Activated CD4-positive, alpha-beta T cell treated with anti-CD3 and anti-CD28 coated beads, Interleukin-2, amount 50 U/mL, for 1 hour (primary cell): ENCODE data around the gene MTIF3.

ENCODE experiments used
- DNase-seq: peaks from one replicate; pipeline ENCODE4 v3.0.0-alpha.2; 2020

Gene MTIF3

DNA sequence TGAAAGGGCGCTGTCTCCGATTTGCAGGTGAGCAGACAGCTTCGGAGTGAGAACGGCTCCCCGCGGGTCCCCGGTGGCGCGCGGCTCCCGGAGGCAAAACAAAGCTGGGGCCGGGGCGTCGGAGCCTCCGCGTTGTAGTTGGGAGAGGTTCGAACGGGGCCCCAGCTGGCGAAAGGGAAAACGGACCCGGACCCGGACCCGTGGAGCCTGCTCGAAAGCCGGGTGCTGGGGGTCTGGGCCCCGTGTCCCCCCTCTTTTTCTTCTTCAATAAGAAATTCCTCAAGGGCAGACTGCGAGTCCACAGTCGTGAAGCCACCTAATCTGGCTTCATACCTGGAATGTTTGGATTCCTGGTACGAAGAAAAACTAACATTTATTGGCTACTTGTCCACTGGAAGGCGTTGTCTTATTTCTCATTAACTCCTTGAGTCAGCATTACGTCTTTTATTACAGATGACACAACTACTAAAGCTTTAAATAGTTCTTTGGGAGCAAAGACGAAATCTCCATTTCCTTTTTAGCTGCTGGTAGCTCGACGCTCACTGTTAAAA, 632 bp upstream of the MTIF3 start:
- DNase-seq = peak; percentile 40

DNA sequence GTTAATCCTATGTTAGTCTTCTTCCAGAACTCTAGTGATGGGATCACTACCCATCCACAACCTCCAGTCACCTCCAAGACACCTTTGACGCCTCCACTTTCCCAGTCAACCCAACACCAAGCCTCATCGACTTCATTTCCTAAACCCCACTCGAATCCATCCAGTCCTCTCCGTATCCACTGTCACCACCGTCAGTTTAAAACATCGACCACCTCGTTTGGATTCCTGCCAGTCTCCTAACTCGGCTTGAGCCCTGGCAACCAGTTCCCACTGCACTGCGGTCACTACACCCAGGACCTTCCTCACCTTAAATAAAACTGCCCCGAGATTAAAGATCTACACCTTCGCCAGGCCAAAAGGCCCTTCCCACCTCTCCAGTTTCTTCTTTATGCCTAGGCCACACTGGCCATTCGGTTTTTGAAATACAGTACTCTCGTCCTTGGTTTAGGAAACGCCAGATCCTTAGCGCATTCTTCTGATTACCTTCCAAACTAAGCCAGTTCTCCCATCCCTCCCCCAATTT, 1.2 kb downstream of the MTIF3 start:
- DNase-seq = no peak

DNA sequence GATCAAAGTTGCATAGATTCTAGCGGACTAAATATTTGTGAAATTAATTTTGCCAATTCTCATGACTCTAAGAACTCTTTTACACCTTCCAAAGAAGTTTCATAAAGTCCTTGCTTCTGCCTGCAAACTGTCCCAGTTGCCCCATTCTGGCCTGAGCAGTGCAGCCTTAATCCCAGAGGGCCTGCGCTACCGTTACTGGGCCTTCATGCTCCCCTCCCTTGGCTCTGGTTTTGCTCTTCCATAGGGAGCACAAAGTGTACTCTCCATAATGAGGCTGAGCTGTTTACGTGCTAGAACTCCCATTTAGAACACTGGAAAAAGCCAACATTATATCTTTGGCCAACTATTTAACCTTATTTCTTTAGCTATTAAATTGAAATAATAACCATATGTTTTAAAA, 2.1 kb downstream of the MTIF3 start:
- DNase-seq = no peak

DNA sequence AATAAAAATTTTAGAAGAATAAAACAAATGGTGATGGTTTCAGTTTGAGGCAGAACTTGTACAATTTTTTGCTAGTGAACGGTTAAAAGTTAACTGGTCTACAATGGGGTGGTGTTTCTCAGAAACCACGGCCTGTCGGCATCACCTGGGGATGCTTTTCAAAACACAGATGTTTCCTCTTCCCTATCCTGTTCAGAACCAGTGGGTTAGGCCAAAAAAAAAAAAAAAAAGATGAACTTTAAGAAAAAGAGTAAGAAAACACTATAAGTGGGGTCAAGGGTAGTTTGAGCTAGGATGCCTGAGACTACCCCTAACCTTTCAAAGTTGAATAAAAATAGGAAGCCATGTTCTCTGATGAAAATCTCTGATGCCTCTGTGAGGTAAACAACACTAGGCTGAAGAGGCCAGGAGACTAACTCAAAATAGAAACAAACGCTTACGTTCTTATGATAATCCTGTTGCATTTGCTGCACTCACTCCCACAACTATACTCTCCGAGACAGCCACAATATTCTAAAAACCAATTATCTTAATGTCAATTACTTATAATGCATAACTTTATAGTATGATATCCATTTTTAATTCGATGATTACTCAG, 3.3 kb downstream of the MTIF3 start:
- DNase-seq = no peak

DNA sequence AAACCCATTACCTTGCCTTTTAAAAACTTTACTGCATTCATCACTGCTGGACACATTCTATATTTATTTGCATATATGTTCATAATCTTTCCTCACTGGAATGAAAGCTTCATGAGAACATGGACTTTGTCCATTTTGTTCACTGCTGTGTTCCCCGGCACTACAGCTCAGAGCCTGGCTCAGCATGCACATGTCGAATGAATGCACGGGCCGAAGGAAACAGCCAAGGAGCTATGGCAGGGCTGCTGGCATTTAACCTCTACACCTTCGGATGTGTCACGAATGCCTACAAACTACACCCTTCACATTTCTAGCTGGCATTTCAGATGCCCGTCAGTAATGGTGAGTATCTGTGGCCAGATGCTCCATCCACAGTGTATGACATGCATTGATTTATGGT, 7.6 kb downstream of the MTIF3 start:
- DNase-seq = no peak

DNA sequence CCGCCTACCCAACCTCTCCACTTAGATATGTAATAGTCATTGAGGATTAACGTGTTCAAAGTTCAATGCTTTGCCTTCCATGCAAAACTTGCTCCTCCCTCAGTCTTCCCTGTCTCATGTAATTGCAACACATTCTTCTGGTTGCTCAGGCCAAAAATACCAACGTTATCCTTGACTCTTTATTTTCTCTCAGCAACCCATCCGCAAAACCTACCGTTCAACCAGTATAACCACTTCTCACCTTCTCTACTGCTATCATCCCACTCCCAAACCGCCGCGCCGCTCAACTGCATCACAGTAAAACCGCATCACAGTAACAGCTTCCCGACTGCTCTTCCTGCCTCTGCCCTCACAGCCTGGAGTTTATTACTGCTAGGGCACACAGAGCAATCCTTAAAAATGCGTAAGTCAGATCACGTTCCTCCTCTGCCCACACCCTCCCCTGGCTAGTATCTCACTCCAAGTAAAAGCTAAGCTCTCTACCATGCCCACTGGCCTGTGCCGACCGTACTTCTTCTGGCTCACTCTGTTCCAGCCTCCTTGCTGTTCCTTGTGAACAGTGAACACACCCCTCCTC, 8.2 kb downstream of the MTIF3 start:
- no peak for DNase-seq

DNA sequence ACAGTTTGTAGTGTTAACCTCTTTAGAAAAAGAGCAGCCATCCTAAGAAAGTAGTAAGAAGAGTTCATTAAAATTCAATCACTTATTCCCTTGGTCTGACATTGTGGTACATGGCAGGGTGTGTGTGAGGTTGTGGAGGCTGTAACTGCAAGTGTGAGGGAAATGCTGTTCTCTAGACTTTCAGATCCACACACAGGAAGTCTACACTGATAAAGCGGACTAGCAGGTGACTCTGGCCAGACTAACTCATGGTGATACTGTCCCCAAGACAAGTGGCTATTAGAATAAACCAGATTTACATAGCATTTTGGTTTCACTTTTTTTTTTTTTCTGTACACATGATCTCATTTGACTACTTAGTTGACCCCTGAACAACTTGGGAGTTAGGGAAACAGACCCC, 10.0 kb downstream of the MTIF3 start:
- DNase-seq = no peak

DNA sequence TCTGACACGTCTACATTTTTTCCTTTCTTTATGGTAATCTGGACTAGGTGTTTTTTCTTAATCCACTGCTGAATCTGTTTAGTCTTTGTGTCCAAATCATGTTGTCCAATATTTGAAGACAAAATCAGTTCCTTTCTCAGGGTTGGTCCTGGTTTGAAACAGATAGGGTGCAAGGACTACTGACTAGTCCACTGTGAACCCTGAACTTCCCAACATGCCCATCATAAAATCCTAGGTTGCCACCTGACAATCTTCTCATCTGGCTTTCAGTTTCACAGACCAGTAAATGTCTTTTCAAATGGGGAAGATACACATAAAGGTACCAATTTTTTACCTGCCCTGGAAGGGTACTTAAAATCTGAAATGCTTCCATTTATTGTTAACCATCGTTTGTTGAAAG, 13.2 kb downstream of the MTIF3 start:
- DNase-seq = no peak

DNA sequence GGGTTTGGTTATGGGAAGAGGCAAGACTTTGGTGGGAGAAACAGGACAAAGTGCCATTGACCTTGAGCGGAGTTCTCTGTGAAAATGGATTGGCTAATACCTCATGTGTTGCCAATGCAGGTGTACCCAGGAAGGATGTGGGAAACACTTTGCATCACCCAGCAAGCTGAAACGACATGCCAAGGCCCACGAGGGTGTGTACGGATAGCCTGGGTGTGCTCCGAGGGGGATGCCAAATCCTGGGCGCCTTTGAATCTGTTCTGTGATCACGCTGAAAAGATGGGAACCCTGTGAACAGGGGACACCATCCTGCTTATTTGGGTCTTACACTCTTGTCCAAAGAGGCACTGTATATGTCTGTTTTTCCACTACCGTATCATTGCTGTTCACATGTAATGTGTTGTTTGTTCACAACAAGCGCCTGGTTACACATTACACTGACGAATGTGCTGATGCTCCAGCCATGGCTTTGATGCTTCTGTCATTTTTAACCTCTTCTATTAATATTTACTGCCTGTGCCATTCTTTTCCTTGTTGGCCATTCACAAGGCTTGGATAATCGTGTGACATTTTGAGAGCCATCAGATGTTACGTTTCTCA, 17.7 kb downstream of the MTIF3 start:
- no peak for DNase-seq

DNA sequence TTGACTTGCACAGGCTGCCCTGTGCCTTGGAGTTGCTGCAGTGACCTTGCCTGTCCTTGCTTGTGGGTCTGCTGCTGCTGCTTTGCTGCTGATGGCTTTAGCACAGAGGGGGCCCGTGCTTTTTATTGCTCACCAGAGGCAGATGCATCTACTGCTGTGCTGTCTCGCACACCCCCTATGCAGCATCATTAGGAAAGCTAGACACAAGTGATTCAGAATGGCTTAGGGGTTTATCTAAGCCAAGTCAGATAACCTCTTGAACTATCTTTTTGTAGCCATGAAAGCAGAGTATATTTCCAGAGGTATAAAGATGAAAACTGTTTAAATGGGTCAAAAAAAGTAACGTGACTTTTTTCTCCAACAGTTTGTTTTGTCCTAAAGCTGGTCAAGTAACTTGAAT, 18.2 kb downstream of the MTIF3 start:
- no peak for DNase-seq

DNA sequence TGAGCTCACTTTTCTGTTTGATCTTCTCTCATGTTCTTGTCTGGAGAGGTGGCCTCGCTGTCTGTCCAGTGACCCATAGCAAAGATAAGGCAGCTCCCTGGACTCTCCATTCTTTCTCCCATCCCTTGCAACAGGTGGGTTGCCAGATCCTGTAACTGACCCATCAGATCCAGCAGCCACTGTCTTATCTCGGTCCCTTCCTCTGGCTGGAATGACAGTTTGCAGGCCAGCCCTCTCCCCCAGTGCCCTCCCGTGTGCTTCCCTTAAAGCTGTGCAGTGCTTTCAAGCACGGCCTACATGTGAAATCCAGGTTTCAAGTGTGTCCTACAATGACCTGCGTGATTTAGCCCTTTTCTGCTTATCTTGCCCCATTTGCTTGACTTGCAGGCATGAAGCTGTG, 22.2 kb downstream of the MTIF3 start:
- no peak for DNase-seq

DNA sequence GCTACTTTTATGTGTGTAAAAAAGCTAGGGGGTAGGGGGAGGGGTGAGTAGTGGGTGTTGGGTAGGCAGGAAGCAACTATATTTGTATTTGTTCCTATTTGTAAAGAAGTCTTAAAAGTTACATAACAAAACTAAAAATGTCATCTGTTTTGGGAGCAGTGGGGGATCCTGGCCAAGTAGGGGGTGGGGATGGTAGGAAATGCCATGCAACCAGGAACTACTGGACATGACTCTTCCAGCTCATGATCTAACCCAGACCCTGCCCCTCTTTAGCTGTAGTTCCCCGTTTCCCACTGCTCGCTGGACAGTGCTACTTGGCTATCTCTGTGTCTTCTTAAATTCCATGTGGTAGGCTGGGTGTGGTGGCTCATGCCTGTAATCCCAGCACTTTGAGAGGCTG, 22.7 kb downstream of the MTIF3 start:
- DNase-seq = no peak

DNA sequence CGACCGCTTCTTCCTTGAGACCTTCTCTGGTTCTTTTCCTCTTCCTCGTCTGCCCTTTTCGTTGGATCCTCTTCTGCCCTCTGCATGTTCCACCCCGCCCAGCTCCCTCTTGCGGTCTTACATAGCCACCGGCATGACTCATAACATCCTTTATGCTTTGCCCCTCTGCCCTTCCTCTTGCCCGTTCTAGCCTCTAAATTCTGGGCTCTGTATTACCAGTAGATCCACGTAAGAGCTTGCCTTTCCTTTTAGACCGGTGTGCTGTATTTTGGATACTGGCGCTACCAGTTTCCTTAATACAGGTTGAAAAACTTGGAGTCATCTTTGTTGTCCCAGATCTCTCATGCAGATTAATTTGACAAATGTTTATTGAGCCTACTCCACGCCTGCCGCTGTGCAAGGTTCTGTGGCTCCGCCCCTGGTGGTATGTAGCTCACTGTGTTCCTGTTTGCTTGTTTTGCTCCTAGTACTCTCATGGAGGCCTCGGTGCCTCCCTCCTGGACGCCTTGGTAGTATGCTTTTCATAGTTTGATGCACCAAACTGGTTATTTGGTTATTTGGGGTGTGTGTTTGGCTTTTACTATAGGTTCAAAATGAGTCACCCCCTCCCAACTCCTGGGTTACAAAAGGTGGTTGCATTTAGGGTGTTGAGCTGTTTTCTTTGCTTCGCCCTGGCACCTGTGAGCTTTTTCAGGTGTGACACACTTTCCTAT, 24.3 kb downstream of the MTIF3 start:
- peak; percentile 72 for DNase-seq

DNA sequence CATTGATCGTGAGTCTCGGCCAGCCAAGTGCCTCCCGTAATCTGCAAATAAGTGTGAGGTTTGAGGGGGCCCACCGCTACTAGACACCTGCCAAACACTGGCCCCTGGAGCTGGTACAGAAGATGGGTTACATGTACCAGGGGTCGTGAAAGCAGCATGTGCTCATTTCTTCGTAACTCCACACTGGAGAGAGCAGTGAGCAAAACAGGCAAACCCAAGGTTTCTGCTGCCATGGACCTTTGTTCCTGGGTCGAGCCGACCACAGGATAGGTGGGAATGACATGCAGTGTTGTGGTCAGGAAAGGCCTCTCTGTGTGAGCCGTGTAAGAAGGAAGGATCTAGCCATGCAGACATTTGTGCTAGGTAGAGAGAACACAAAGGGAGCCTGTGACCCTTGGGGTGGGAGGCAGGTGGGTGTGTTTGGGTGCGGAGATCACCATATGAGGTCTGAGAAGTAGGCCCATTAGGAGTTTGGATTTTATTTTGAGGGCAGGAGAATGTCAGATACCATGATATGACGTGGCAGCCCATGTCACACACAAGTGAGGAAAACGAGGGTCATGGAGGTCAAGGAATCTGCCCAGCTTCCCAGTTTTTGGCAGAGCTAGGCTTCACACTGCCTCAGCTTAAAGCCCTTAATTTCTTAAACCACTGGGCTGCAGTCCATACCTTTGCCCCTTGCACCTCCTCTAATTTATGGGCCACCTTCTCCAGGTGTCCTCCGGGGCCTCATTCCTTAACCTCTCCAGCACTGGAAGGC, 25.0 kb downstream of the MTIF3 start:
- DNase-seq = no peak

DNA sequence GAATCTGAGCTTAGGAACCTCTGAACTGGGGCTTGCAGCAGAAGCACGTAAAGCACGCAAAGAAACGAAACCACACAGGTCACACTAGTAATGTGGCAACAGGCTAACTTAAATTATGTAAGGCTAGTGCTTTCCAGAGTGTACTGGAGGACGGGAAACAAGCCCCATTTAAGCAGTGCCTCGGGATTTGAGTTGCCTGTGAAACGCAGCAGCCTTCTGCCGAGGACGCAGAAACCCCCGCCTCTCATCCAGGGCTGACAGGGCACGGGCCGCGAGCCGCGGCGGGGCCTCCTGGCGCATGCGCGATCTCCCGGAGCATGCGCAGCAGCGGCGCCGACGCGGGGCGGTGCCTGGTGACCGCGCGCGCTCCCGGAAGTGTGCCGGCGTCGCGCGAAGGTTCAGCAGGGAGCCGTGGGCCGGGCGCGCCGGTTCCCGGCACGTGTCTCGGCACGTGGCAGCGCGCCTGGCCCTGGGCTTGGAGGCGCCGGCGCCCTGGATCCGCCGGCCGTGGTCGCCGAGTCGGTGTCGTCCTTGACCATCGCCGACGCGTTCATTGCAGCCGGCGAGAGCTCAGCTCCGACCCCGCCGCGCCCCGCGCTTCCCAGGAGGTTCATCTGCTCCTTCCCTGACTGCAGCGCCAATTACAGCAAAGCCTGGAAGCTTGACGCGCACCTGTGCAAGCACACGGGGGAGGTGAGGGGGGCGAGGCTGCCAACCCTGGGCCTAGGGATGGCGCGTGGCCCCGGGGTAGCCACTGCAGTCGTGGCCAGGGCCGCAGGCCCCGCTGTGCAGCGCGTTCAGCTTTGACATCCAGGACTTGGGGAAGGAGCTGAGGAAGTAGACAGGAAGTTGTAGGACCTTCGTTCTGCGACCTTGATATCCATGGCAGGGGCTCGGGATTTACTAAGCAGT, 25.9 kb downstream of the MTIF3 start, which contains the start of gene GTF3A:
TSS of gene GTF3A (plus strand) at position 374 of the 912 bp plus-strand sequence.
- DNase-seq = peak; percentile 83

DNA sequence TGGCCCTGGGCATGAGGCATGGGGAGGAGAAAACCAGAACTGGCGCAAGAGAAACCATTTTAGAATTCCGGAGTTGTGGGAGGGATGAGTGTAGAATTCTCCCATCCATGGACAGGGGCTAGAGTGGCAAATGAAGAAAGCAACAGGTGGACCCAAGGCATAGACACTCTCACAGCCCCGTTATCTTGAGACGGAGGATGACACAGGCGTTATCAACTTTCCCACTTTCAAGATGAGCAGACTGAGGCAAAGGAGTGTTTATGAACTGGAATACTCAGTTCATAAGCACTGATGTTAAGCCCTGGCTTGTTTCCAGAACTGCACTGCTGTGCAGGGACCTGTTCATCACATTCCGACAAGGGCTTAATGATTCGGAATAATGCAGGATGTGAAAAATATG, 27.0 kb downstream of the MTIF3 start:
- no peak for DNase-seq

DNA sequence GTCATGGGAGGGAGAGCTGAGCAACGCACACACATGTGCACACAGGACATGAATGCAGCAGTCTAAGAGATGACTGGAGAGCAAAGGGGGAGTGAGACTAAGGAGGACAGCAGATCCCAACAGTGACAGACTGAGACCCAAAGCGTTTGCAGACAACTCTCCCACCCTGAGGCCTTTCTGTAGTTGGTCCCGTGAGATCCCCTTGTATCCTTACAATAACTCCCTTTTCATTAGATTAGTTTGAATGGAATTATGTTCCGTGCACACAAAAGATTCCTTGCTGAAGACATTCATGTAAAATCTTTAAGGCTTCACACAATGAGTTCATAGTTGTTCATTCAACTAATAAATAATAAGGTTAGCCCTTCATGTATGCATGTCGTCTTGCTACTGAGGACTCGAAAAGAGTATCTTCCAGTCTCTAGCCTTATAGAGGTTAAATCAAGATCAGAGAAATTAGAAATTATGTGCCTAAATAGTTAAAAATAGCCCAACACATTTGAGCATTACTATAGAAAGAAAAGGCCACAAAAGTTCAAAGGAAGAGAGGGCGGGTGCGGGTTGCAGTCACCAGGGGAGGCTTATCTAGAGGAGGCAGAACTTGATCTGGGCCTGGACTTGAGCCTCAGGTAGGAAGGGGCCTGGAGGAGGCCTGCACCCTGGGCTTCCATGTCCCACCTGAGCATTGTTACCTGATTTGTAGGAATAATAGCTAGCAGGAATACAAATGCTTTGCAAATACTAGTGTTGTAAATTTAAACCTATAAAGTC, 29.1 kb downstream of the MTIF3 start:
- DNase-seq = no peak

DNA sequence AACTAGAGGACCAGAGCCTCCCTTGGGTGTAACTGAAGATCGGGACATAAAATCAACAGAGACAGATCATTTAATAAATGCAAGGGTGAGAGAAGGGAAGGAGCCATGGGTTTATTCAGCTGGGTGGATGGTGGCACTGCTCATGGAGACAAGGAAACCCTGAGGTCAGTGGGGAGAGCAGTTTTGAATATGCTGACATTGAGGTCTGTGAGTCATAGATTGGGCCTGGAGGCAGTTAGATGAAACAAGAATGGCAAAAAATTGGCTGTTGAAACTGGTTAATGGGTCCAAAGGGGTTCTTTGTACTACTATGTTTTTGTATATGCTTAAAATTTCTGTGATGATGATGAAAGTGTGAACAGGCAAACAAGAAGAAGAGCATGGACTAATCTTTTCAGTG, 31.0 kb downstream of the MTIF3 start:
- no peak for DNase-seq

DNA sequence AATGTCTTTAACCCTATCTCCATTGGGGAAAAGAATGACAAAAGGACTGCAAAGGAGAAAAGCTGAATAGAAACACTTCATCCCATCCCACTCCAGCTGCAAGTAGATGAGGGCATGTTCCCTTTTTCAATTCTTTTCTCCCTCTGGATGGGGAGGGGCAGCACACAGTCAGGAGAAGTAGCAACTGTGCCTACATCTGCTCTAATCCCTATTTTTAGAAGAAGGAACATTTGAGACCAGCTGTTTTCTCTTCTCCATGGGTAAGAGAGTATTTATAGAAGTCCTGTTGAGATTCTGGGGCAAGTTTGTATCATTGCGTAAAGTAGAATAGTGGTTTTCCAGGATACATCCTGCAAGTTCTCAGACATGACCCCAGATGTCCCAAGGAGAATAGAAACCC, 35.2 kb downstream of the MTIF3 start:
- DNase-seq = no peak

DNA sequence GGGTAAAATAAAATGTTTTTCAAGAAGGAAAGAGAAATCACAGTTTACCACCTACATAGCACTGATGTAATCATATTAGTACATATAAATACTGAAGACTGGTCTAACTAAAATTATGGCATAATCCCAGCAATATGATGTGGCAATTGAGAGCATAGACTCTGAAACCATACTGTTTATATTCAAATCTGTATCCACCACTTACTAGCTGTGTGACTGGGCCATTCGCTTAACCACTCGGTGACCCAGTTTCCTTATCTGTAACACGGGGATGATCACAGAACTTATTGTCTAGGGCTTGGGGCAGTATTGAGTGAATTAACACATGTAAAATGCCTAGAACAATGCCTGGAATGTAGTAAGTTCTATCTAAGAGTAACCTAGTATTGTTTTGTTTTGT, 39.0 kb downstream of the MTIF3 start:
- DNase-seq = no peak

DNA sequence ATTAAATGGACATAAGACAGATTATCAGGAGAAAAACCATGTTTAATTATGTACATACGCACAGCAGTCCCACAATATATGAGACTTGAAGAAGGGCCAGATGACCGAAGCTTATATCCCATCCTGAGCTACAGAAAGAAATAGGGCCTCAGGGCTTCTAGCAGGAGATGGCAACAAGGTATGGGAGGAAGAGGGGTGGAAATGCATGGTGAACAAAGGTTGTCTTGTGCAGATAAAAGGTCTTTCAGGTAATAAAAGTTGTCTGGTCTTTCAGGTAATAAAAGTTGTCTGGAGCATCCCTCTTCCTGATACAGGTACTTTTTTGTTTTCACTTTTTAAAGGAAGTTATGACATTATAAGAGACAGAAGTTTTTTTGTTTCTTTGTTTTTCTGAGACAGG, 41.4 kb downstream of the MTIF3 start:
- DNase-seq = no peak
